ENCODE data around the gene ALX4. TPM values are rescaled to one million over a fixed set of nuclear protein-coding genes. Genes with fewer than 3 reads are reported as not detected.

ALX4 gene
- total and polyA plus RNA-seq, 3 donors from 2014 or later: 0.56 to 1.0 (median 0.58) TPM

GRCh38 chr11:44305470-44306051, 4.4 kb downstream of the ALX4 start:
- Histone ChIP-seq H3K36me3 (ENCODE audit: low read depth, missing control alignments) (no peaks in the 10 kb centered on the region), H3K4me3 (peak overlapping the region in 1 of 2 donors; percentile 3), H3K27ac (no peak overlapping the region), H3K9me3 (no peaks in the 10 kb centered on the region), H3K4me1 (peaks cover 4% of the 10 kb centered on the region), H3K27me3 (no peaks in the 10 kb centered on the region)
- intact Hi-C loops (cut with DNase I; ENCODE audit: low total_unique reads): no loop called here
- TF ChIP-seq POLR2A (IDR thresholded peaks at IDR 0.05): no peak
- TF ChIP-seq, protein P1, sequence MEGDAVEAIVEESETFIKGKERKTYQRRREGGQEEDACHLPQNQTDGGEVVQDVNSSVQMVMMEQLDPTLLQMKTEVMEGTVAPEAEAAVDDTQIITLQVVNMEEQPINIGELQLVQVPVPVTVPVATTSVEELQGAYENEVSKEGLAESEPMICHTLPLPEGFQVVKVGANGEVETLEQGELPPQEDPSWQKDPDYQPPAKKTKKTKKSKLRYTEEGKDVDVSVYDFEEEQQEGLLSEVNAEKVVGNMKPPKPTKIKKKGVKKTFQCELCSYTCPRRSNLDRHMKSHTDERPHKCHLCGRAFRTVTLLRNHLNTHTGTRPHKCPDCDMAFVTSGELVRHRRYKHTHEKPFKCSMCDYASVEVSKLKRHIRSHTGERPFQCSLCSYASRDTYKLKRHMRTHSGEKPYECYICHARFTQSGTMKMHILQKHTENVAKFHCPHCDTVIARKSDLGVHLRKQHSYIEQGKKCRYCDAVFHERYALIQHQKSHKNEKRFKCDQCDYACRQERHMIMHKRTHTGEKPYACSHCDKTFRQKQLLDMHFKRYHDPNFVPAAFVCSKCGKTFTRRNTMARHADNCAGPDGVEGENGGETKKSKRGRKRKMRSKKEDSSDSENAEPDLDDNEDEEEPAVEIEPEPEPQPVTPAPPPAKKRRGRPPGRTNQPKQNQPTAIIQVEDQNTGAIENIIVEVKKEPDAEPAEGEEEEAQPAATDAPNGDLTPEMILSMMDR (IDR thresholded peaks at IDR 0.05): no peak
- DNase-seq: no peak
- WGBS, 2 donors: 29 to 33% methylated on average over 41 of the region's 41 CpGs

DNA sequence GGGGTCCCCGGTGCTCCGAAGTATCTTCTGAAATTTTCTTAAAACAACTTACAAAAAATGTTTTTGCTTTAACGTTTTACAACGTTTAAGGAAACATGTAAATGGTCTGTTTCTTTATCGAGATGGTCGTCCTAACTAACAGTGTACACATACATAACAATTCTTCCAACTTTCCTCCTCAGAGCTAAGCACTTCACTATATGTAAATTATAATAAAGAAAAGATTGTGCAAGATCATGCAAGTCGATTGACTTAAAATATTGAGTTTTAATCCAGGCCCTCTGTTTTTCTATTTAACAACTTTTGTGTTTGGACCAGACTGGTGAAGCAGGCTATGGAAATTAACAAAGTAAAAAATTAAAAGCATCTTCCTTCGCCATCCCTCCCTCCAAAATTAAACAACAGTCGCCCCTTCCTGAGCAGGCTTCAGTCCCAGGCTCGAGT, 4.9 kb downstream of the ALX4 start:
- no peak for DNase-seq
- H3K36me3 ChIP-seq (ENCODE audit: low read depth, missing control alignments): no peaks in the 10 kb centered on the region
- 19 to 27% methylated on average over 10 of the region's 10 CpGs for WGBS, 2 donors
- TF ChIP-seq, protein P1 (IDR thresholded peaks at IDR 0.05): no peak
- H3K27ac ChIP-seq: no peak overlapping the region
- H3K27me3 ChIP-seq: no peaks in the 10 kb centered on the region
- no peaks in the 10 kb centered on the region for H3K9me3 ChIP-seq
- H3K4me3 ChIP-seq: no peak overlapping the region
- intact Hi-C loops (cut with DNase I; ENCODE audit: low total_unique reads): no loop called here
- peaks cover 4% of the 10 kb centered on the region for H3K4me1 ChIP-seq

DNA sequence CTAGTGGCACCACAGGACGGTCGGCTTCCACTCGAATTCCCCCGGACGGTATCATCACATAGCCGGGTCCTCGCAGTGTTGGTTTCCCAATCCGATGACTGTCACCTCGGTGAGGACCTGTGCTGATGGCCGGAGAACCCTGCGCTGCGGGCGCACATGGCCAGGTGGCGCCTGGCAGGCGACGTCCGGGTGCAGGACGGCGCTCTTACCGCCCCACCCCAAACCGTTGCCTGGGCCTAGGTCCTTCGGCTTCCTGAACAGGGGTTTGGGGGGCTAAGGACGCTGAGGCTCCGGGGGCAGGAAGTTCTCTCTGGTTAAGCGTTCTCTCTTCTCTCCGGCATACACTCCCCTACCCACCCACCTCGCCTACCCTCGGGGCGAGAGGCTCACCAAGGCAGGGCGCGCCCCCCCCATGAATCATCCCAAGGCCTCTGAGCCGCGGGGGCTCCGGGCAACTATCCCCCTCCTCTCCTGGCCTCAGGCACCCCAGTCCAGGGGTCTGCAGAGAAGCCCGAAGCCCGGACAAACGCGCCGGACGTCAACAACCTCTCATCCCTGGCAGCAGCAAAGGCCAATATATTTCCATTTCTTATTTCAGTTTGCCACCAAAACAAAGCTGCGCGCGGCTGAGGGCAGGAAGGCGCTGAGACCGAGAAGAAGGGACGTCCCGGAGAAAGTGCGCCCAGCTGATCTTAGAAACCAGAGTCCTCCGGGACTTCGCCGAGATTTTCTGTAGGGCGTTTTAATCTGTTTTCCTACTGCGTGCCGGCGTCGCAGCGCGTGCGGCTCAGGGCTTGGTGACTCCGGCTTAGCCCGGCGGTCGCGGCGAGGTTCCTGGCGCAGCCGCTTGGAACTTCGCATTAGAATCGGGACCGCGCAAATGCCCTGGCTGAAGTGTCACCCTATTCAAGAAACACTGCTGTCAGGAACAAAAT, 5.6 kb downstream of the ALX4 start:
- Histone ChIP-seq H3K9me3 (no peaks in the 10 kb centered on the region), H3K27me3 (no peaks in the 10 kb centered on the region), H3K27ac (no peak overlapping the region), H3K4me3 (no peak overlapping the region), H3K36me3 (ENCODE audit: low read depth, missing control alignments) (no peaks in the 10 kb centered on the region), H3K4me1 (peaks cover 4% of the 10 kb centered on the region)
- no peak for TF ChIP-seq POLR2A (IDR thresholded peaks at IDR 0.05)
- TF ChIP-seq, protein P1 (IDR thresholded peaks at IDR 0.05): no peak
- intact Hi-C loops (cut with DNase I; ENCODE audit: low total_unique reads): no loop called here
- WGBS, 2 donors: 11 to 20% methylated on average over 60 to 71 of the region's 71 CpGs
- DNase-seq: no peak

DNA sequence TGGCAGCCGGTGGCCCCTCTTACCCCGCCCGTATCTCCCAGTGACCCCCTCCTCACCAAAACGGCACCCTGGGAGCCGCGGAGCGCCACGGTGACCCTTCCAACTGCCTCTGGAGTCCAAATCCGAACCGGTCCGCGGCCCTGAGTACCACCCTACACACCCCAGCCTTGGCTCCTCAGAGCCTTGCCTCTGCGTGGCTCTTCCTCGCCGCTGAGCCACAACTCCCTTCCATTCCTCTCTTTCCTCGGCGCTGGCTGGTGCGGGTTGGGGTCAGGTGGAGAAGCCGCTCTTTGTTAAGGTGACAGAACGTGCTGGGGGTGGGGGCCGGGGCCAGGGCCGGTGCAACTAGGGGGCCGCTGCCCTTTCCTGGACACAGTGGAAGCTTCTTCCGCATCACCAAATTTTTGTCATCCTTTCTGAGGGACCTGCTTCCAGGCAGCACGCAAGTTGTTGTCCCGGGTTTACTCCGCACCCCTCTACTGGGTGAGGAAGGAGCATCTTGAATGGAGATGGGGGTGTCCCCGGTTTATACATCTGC, 6.5 kb downstream of the ALX4 start:
- no peak for DNase-seq
- Histone ChIP-seq H3K9me3 (no peaks in the 10 kb centered on the region), H3K36me3 (ENCODE audit: low read depth, missing control alignments) (no peaks in the 10 kb centered on the region), H3K4me3 (no peak overlapping the region), H3K27ac (no peak overlapping the region), H3K27me3 (no peaks in the 10 kb centered on the region), H3K4me1 (peaks cover 4% of the 10 kb centered on the region)
- WGBS, 2 donors: 26 to 30% methylated on average over 24 to 28 of the region's 28 CpGs
- intact Hi-C loops (cut with DNase I; ENCODE audit: low total_unique reads): no loop called here
- no peak for TF ChIP-seq POLR2A (IDR thresholded peaks at IDR 0.05)
- TF ChIP-seq, protein P1 (IDR thresholded peaks at IDR 0.05): no peak

Data from testis (tissue), 3 donors.